Sigmoid colon (tissue), 7 donors: Measurements from ENCODE around the gene HDX. TPM values are rescaled to one million over a fixed set of nuclear protein-coding genes. Genes with fewer than 3 reads are reported as not detected.
"Not testable (repeated sequence)": the region's sequence is repeated elsewhere in the genome, so short reads cannot be mapped to it uniquely, and the experiment has no call there.

ENCODE experiments used
- DNase-seq: peaks from one replicate; pipeline ENCODE4 v3.0.0-alpha.2; 2019
- H3K27ac ChIP-seq, 4 donors: fragments of 200-600 bp; sonication (generic); one replicate each; pipeline ENCODE4 v1.5.1; 2016 to 2019; ENCODE audit warnings: mild to moderate bottlenecking in 1 of 4
- H3K27me3 ChIP-seq, 3 donors: fragments of 200-600 bp; sonication (generic); one replicate each; pipeline ENCODE4 v1.5.1; 2019; ENCODE audit warnings: mild to moderate bottlenecking in 1 of 3
- H3K36me3 ChIP-seq, 4 donors: fragments of 200-600 bp; sonication (generic); one replicate each; pipeline ENCODE4 v1.5.1; 2016 to 2019
- H3K4me1 ChIP-seq, 4 donors: fragments of 200-600 bp; sonication (generic); one replicate each; pipeline ENCODE4 v1.5.1; 2017 to 2019
- H3K4me3 ChIP-seq, 4 donors: fragments of 200-600 bp; sonication (generic); one replicate each; pipeline ENCODE4 v1.5.1; 2017 to 2019; ENCODE audit warnings: mild to moderate bottlenecking in 2 of 4, moderate library complexity in 1 of 4
- H3K9me3 ChIP-seq, 4 donors: fragments of 200-600 bp in 3 of 4; sonication (generic) in 3 of 4; one replicate each; pipeline versions ENCODE4 v1.5.1 to v1.6.1; 2013 to 2019
- CTCF ChIP-seq, 4 experiments: fragments of 450-650 bp in 3 of 4; fragments of 200-600 bp in 1 of 4; IDR thresholded peaks; one replicate each; pipeline ENCODE4 v1.5.1; 2016 to 2019; ENCODE audit warnings: antibody characterized with exemption in 4 of 4, mild to moderate bottlenecking in 3 of 4, moderate library complexity in 2 of 4
- EP300 ChIP-seq, 4 donors: sonication (generic); formaldehyde crosslinking; IDR thresholded peaks; one replicate each; pipeline ENCODE4 v1.6.1; 2017; ENCODE audit warnings: antibody characterized with exemption in 4 of 4
- POLR2A ChIP-seq, 2 donors: fragments of 450-650 bp; IDR thresholded peaks; one replicate each; pipeline ENCODE4 v1.6.1; 2016; ENCODE audit warnings: antibody characterized with exemption in 2 of 2, mild to moderate bottlenecking in 2 of 2, moderate library complexity in 2 of 2
- POLR2AphosphoS5 ChIP-seq, 4 donors: sonication (generic); formaldehyde crosslinking; IDR thresholded peaks; one replicate each; pipeline ENCODE4 v1.6.1; 2017; ENCODE audit warnings: antibody characterized with exemption in 4 of 4
- WGBS, 2 donors: extraction: QIAGEN DNeasy Blood & Tissue Kit; methylation state at CpG; one replicate each; pipeline ENCODE4 v1.1.7; 2013; 5-methylcytosine and 5-hydroxymethylcytosine counted together
- intact Hi-C: fragments of 100-400 bp; cut with DNase I; formaldehyde crosslinking; loops from one replicate; pipeline ENCODE4 v1.15.1; 2023
- polyA plus RNA-seq, 3 donors: library from polyadenylated mRNA; stranded (reverse); fragments of 200-250 nt; gene quantifications; one replicate each; pipeline ENCODE4 v1.2.3, GENCODE V29; 2013
- small RNA-seq, 3 donors: library from RNA; depleted of rRNA; stranded (forward); fragments of <200 nt; gene quantifications; one replicate each; pipeline ENCODE3, GENCODE V24; 2016
- total RNA-seq, 4 donors: library from RNA; depleted of rRNA; stranded (reverse); fragments of >200 nt; gene quantifications; one replicate each; pipeline ENCODE4 v1.1.0, GENCODE V29; 2016
- donor health status: healthy with polysubstance abuse.
- donor health status: Bipolar disorder and iron deficiency.
- donor health status: healthy.

HDX gene
- total and polyA plus RNA-seq, 7 donors, result 0.23 to 9.1 (median 4.3) TPM

GRCh38 chrX:84322083-84322827 lies 180.0 kb downstream of the HDX start:
- 90 to 96% methylated on average over 2 of the region's 2 CpGs for WGBS, 2 donors
- H3K4me3 ChIP-seq, result no peak overlapping the region

GRCh38 chrX:84320614-84321013 lies 181.6 kb downstream of the HDX start:
- intact Hi-C loops, result no loop called here
- TF ChIP-seq POLR2A (IDR thresholded peaks at IDR 0.05), result no peak
- Histone ChIP-seq H3K4me1 (no peaks in the 10 kb centered on the region), H3K27me3 (no peaks in the 10 kb centered on the region), H3K4me3 (no peak overlapping the region), H3K36me3 (no peaks in the 10 kb centered on the region), H3K27ac (no peak overlapping the region), H3K9me3 (no peaks in the 10 kb centered on the region)
- no peak for DNase-seq

More at GRCh38 chrX:84322083-84322827, 180.0 kb downstream of the HDX start:
- no peaks in the 10 kb centered on the region for H3K27me3 ChIP-seq
- intact Hi-C loops, result no loop called here
- no peak for DNase-seq
- no peaks in the 10 kb centered on the region for H3K9me3 ChIP-seq
- H3K4me1 ChIP-seq, result no peaks in the 10 kb centered on the region
- TF ChIP-seq POLR2A (IDR thresholded peaks at IDR 0.05) (no peak), EP300 (IDR thresholded peaks at IDR 0.05) (no peak), CTCF (IDR thresholded peaks at IDR 0.05) (no peak), POLR2AphosphoS5 (IDR thresholded peaks at IDR 0.05) (no peak)
- no peak overlapping the region for H3K27ac ChIP-seq
- H3K36me3 ChIP-seq, result no peaks in the 10 kb centered on the region

GRCh38 chrX:84320023-84320422 lies 182.2 kb downstream of the HDX start:
- H3K9me3 ChIP-seq, result no peaks in the 10 kb centered on the region
- WGBS, 2 donors, result 73 to 94% methylated on average over 3 of the region's 3 CpGs

DNA sequence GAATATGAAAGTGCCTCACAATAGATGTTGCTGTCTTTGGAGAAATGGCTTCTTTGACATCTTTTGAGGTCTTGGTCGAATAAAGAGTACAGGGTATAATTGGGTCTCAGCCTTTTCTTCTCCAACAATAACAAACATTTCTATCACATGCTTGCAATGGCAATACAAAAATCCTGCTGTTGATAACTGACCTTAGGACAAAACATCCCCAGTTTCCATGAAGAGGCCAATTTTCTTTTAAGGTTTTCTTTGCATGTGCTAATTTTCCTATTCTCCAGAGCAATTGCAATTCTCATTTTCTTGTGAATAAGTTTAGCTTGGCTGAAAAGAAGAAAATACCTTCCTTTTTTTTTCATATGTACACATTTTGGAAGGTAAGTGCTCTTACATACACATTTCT lies 183.6 kb downstream of the HDX start:
- DNase-seq, result no peak
- Histone ChIP-seq H3K27ac (no peak overlapping the region), H3K27me3 (no peaks in the 10 kb centered on the region), H3K4me3 (no peak overlapping the region), H3K4me1 (no peaks in the 10 kb centered on the region), H3K36me3 (no peaks in the 10 kb centered on the region), H3K9me3 (no peaks in the 10 kb centered on the region)
- intact Hi-C loops, result no loop called here
- WGBS, 2 donors, result 82 to 84% methylated on average over 1 of the region's 1 CpG
- TF ChIP-seq POLR2A (IDR thresholded peaks at IDR 0.05), result no peak
- no peak for TF ChIP-seq EP300 (IDR thresholded peaks at IDR 0.05)
- TF ChIP-seq CTCF (IDR thresholded peaks at IDR 0.05), result no peak
- no peak for TF ChIP-seq POLR2AphosphoS5 (IDR thresholded peaks at IDR 0.05)

More at GRCh38 chrX:84320023-84320422, 182.2 kb downstream of the HDX start:
- TF ChIP-seq POLR2A (IDR thresholded peaks at IDR 0.05) (no peak), EP300 (IDR thresholded peaks at IDR 0.05) (no peak)
- Histone ChIP-seq H3K27ac (no peak overlapping the region), H3K27me3 (no peaks in the 10 kb centered on the region), H3K4me1 (no peaks in the 10 kb centered on the region), H3K36me3 (no peaks in the 10 kb centered on the region), H3K4me3 (no peak overlapping the region)
- intact Hi-C loops, result no loop called here
- no peak for DNase-seq

- H3K27me3 ChIP-seq, H3K9me3 ChIP-seq, H3K36me3 ChIP-seq, H3K27ac ChIP-seq, intact Hi-C loops, H3K4me1 ChIP-seq, DNase-seq, H3K4me3 ChIP-seq: not testable (repeated sequence)
Measured at GRCh38 chrX:84315946-84316345, 186.3 kb downstream of the HDX start.

Small RNA genes lying within 50 kb of the gene (small RNA-seq; reads per million reads assigned to genes)
- gene AL450471.1, result 0 reads per million in 3 donors
